Neural progenitor cell (in vitro differentiated cells): ENCODE measurements around the gene DIAPH2.

Source experiments
- CTCF ChIP-seq: fragments of 200-600 bp; sonication (generic); IDR thresholded peaks from 2 replicates; pipeline ENCODE4 v1.5.1; 2017; ENCODE audit warnings: antibody characterized with exemption, mild to moderate bottlenecking
- EZH2 ChIP-seq: fragments of 200-600 bp; sonication (generic); IDR thresholded peaks from 2 replicates; pipeline ENCODE4 v1.6.1; 2017; ENCODE audit warnings: antibody characterized with exemption, mild to moderate bottlenecking, moderate library complexity
- EZH2phosphoT487 ChIP-seq: fragments of 200-600 bp; sonication (generic); IDR thresholded peaks from 2 replicates; pipeline ENCODE4 v1.6.1; 2017; ENCODE audit warnings: antibody characterized with exemption

DNA sequence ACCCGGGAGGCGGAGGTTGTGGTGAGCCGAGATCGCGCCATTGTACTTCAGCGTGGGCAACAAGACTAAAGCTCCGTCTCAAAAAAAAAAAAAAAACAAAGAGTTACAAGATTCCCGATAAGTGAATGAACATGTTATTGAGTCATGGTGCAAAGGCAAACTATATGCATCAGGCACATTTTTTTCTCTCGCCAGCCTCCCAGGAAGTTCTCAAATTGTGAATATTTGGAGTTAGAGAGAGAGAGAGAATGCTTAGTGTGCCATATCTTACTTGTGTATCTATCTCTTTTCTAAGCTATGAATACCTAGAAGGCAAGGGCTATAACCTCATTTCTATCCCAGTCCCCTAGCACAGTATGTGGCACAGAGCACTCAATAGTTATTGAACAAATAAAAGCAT is 599.9 kb downstream of the DIAPH2 start:
- TF ChIP-seq CTCF (no peak), EZH2phosphoT487 (no peak), EZH2 (no peak)
